Stimulated activated CD4-positive, alpha-beta T cell treated with anti-CD3 and anti-CD28 coated beads, Interleukin-12 subunit alpha, Interleukin-12 subunit beta, amount 100 ng/mL, for 48 hours (primary cell): ENCODE data around the gene KCNQ2.

Experiments used
- DNase-seq, 3 donors: peaks; one replicate each; pipeline ENCODE4 v3.0.0-alpha.2; 2020; ENCODE audit warnings: low read depth in 2 of 3, low spot score in 1 of 3

KCNQ2 gene

GRCh38 chr20:63455568-63455859, 16.9 kb downstream of the KCNQ2 start:
- no peak for DNase-seq

- no peak for DNase-seq
These were observed 17.5 kb downstream of the KCNQ2 start for GRCh38 chr20:63454731-63455567.

GRCh38 chr20:63452821-63453523, 19.5 kb downstream of the KCNQ2 start:
- DNase-seq = no peak

DNA sequence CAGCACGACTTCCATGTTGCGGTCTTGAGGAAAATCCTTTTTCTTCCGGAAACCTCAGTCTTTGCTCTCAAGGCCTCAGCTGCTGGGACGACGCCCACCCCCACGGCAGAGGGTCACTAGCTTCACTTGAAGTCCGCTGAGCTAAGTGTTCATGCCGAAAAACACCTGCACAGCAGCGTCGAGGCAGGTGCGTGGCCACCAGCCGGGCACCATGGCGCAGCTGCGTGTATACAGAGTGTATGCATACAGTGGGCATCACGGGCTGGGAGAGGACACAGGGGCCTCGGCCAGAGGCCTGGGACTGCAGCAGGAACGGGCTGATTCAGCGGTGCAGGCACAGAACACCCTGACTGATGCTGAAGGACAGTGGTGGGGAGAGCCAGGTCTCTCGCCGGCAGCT, 20.1 kb downstream of the KCNQ2 start:
- no peak for DNase-seq

- DNase-seq = no peak
These were observed 20.6 kb downstream of the KCNQ2 start for GRCh38 chr20:63451821-63452220.

- no peak for DNase-seq
These were observed 22.4 kb downstream of the KCNQ2 start for GRCh38 chr20:63449796-63450730.

- no peak for DNase-seq
These were observed 23.4 kb downstream of the KCNQ2 start for GRCh38 chr20:63449025-63449424.

DNA sequence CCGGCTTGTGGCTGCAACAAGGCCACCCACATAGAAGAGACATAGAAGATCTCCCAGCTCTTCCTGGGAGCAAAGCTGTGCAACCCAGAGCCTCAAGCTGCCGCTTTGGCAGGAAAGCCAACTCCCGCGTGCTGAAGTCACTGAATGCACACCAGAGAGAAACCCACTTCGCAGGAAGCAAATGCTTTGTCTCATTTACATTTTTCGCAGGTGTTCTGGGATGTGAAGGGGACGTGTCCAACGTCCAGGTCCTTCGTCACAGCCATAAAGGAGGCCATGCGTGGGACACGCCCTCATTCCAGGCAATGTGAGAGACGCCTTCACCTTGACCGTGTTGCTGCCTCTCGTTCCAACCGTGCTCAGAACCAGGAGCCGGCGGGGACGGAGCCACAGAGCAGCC, 24.4 kb downstream of the KCNQ2 start:
- no peak for DNase-seq

GRCh38 chr20:63447320-63447719, 25.1 kb downstream of the KCNQ2 start:
- DNase-seq = no peak

DNA sequence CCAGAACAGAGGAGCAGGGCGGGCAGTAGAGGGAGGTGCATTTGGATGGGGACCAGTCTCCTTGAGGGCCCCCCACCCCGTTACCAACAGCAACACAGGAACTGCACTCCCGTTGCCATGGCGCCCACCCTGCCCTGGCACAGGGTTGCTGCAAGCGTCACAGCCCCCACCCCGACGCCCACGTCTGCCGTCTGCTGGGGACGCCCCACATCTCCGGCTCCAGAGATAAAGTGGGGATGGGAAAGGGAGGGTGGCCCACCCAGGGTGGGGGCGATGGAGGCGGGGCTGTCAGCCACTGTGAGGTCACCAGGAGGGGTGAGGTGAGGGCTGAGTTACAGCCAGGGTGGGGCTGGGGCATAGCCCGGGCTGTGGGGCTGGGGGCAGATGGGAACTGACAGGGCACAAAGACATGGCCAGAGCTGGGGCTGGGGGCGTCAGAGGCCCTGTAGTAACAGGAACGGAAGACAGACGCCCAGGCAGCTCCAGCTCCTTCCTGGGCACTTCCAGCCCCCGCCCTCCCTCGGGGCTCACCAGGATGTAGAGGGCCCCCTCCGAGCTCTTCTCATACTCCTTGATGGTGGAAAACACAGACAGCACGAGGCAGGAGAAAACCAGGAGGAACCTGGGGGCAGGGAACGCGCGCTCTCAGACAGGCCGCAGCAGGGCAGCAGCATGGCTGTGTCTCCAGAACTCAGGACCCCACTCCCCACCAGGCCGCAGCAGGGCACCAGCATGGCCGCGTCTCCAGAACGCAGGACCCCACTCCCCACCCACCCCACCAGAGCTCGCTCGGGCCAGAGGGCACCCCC, 26.0 kb downstream of the KCNQ2 start:
- no peak for DNase-seq

GRCh38 chr20:63445075-63445734, 27.2 kb downstream of the KCNQ2 start:
- no peak for DNase-seq

DNA sequence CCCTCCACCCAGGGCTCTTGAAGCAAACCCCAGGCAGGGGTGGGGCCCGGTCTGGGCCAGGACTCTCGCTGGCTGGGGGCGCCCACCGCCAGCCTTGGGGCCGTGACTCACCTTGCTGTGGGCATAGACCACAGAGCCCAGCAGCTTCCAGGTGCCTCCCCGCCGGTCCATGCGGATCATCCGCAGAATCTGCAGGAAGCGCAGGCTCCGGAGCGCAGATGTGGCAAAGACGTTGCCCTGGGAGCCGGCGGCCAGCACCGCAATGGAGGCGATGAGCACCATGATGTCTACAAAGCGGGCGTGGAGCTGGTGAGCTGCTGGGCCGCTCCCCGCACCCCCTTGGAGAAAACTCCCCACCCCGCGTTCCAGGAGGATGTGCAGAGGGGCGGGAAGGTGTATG, 27.9 kb downstream of the KCNQ2 start:
- DNase-seq = no peak

DNA sequence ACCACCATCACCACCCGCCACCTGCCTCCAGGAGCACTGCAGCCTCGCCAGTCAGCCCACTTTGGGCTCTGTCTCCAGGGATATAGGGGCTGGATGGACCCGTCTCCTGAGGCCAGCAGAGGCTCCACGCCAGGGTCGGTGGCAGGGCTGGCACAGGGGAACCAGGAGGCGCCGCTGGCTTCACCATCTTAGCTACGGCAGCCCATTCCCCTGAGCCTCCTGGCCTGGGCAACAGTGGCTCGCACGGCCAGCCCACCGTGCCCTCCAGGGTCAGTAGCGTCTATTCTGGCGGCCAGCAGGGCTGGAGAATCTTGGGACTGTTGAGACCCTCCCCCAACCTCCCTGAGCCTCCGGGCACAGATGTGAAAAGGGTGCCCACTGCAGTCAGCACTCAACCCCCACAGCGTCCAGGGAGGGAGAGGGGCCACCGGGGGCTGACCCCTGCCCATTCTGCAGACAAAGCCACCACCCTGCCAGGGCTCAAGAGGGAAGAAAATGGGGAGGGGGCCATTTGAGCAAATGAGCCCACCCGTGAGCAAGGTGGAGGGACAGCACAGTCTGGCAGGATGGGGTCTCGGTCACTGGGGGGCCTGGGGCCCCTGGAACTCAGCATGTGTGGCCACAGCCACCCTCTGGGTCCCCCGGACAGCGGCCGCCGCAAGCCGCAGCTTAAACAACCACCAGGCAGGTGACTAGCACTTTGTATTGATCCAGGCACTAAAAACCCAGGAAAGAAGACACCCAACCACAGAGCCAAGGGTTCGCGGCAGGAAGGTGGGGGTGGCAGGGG, 28.7 kb downstream of the KCNQ2 start:
- DNase-seq = no peak

DNA sequence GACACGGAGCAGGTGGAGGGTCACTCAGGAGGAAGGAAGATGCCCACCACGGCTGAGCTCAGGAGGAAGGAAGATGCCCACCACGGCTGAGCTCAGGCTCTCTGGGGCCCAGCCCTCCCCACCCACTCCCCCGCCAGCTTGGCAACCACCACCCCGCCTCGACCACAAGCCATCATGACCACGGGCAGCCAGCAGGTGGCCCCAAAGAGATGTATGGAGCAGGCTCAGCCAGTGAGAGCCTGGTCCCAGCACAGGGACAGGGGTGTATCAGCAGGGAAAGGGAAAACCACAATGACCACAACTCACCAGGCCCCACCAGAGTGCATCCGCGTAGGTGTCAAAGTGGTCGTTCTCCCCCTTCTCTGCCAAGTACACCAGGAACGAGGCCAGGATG, 30.4 kb downstream of the KCNQ2 start:
- DNase-seq = peak; percentile 33 to 53 (median 49)

GRCh38 chr20:63441136-63442099, 31.0 kb downstream of the KCNQ2 start:
- peak in 1 of 3 donors; percentile 3 for DNase-seq

DNA sequence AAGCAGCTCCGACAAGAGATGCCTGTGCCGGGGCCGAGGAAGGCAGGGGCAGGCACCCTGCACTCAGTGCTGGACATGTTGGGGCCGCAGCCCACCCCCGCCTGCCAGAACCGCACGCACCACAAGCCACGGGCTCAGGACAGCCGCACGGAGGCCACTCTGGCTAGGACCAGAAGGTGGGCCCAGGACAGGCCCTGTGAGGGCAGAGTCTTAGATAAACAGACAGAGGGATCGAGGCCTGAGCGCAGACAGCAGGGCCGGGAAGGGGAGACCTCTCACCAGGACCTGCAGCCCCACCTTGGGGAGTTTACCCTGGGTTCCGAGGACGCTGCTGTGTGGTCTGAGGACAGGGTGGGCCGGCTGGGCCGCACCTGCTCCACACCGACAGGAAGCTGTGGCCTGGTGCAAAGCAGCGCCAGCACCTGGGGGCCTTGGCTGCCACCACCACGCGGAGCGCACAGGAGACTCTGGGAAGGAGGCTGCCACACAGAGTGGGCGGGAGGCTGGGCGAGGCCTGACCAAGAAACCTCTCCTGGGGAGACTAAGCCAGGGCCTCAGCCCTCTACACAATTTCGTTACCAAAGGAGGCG, 32.0 kb downstream of the KCNQ2 start:
- no peak for DNase-seq

- no peak for DNase-seq
These were observed 32.6 kb downstream of the KCNQ2 start for GRCh38 chr20:63439866-63440265.

DNA sequence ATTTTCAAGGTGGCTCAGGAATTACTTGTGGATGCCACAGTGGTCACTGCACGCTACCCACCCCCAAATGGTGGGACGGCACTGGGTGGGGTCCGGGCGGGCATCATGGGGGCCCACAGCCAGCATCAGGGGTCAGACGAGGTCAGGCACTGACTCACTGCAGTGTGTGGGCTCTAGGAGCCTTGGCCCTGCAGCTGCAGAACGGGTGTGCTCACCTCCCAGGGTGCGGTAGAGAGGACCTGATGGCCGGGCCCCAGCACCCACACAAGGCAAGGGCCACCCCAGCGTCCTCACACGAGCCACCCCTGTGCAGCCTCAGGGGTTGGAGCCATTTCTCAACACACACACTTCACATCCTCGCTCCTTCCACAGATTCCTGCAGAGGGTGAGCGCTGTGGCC, 34.3 kb downstream of the KCNQ2 start:
- no peak for DNase-seq
